PC-9 (cell line): ENCODE data around the gene RUNX1. TPM values are rescaled to one million over a fixed set of nuclear protein-coding genes. Genes with fewer than 3 reads are reported as not detected.

Experiments
- BruUV-seq: library from RNA; stranded (reverse); fragments of 400-500 nt; replicated peaks from 2 replicates; lab custom pipeline; 2021; lab: Mats Ljungman, UMichigan
- CTCF ChIA-PET: fragments of 300-600 bp; sonication (Branson Sonifier 250); formaldehyde crosslinking; loops from one replicate; lab custom pipeline; 2022; ENCODE audit warnings: antibody characterized with exemption; lab: Charles Lee
- POLR2A ChIA-PET: fragments of 300-600 bp; sonication (Branson Sonifier 250); formaldehyde crosslinking; loops from one replicate; lab custom pipeline; 2022; ENCODE audit warnings: antibody characterized with exemption; ENCODE audit not compliant: unreplicated experiment; lab: Charles Lee
- DNase-seq, 2 experiments: peaks; one replicate each; pipeline versions ENCODE4 v3.0.0 to v3.0.0-alpha.2; 2015 to 2022; ENCODE audit warnings: mixed read lengths in 1 of 2
- H2AFZ ChIP-seq: fragments of 200-600 bp; sonication (generic); 2 replicates; pipeline ENCODE4 v1.8.1; 2017; ENCODE audit warnings: antibody characterized with exemption
- H3F3A ChIP-seq: fragments of 200-600 bp; sonication (generic); 2 replicates; pipeline ENCODE4 v1.8.1; 2017; ENCODE audit warnings: antibody characterized with exemption, mild to moderate bottlenecking, low read depth; ENCODE audit not compliant: insufficient read depth
- H3K27ac ChIP-seq: fragments of 200-600 bp; sonication (generic); 2 replicates; pipeline ENCODE4 v1.6.1; 2016; ENCODE audit warnings: mixed run types
- H3K27me3 ChIP-seq: fragments of 200-600 bp; sonication (generic); 2 replicates; pipeline ENCODE4 v1.6.1; 2016; ENCODE audit warnings: low read depth, mixed run types; ENCODE audit not compliant: insufficient read depth
- H3K36me3 ChIP-seq: fragments of 200-600 bp; sonication (generic); 2 replicates; pipeline ENCODE4 v1.6.1; 2016; ENCODE audit warnings: low read depth, mixed run types
- H3K4me1 ChIP-seq: fragments of 200-600 bp; sonication (generic); replicated peaks from 2 replicates; pipeline ENCODE4 v1.6.1; 2016; ENCODE audit warnings: mixed run types; ENCODE audit not compliant: insufficient read depth
- H3K4me2 ChIP-seq: fragments of 200-600 bp; sonication (generic); 2 replicates; pipeline ENCODE4 v1.6.1; 2017; ENCODE audit warnings: mixed run types
- H3K4me3 ChIP-seq: fragments of 200-600 bp; sonication (generic); 2 replicates; pipeline ENCODE4 v1.6.1; 2016; ENCODE audit warnings: mixed run types
- H3K79me2 ChIP-seq: fragments of 200-600 bp; sonication (generic); 2 replicates; pipeline ENCODE4 v1.6.1; 2017; ENCODE audit warnings: low read depth, mixed run types
- H3K9me2 ChIP-seq: fragments of 200-600 bp; sonication (generic); 2 replicates; pipeline ENCODE4 v1.8.1; 2017; ENCODE audit warnings: mild to moderate bottlenecking; ENCODE audit not compliant: insufficient read depth
- H3K9me3 ChIP-seq: fragments of 200-600 bp; sonication (generic); 2 replicates; pipeline ENCODE4 v1.8.1; 2016; ENCODE audit warnings: low read depth; ENCODE audit not compliant: insufficient read depth
- H4K20me1 ChIP-seq: fragments of 200-600 bp; sonication (generic); 2 replicates; pipeline ENCODE4 v1.8.1; 2017; ENCODE audit not compliant: insufficient read depth
- CTCF ChIP-seq: fragments of 200-600 bp; sonication (generic); conservative IDR thresholded peaks from 2 replicates; pipeline ENCODE4 v1.6.1; 2017; ENCODE audit warnings: mixed run types, antibody characterized with exemption, mild to moderate bottlenecking, moderate library complexity
- EZH2 ChIP-seq: fragments of 200-600 bp; sonication (generic); IDR thresholded peaks from 2 replicates; pipeline ENCODE4 v1.8.0; 2017; ENCODE audit warnings: antibody characterized with exemption, low read depth
- intact Hi-C: fragments of 100-400 bp; cut with micrococcal nuclease; formaldehyde crosslinking; loops from one replicate; pipeline ENCODE4 v1.10.0; 2022; ENCODE audit not compliant: unreplicated experiment
- total RNA-seq: library from RNA; stranded (reverse); gene quantifications from 2 replicates; pipeline ENCODE4 v1.2.3, GENCODE V29; 2021

Gene RUNX1
- total RNA-seq, 1 experiment from 2014 or later, result 58.5 TPM

GRCh38 chr21:34948157-34948556 is 100.9 kb downstream of the RUNX1 start:
- DNase-seq, result no peak
- H3K27ac ChIP-seq, result no peak overlapping the region
- TF ChIP-seq CTCF (no peak), EZH2 (no peak)
- no peaks in the 10 kb centered on the region for H3K36me3 ChIP-seq
- H2AFZ ChIP-seq, result no peak overlapping the region
- ChIA-PET CTCF (no interaction called here), POLR2A (no interaction called here)
- intact Hi-C loops, result no loop called here
- no peaks in the 10 kb centered on the region for H3K9me2 ChIP-seq
- no TSS peak for BruUV-seq
- H4K20me1 ChIP-seq, result no peaks in the 10 kb centered on the region
- H3K4me2 ChIP-seq, result no peak overlapping the region
- H3F3A ChIP-seq, result no peaks in the 10 kb centered on the region; the same call in 1 of the 2 replicates
- no peaks in the 10 kb centered on the region for H3K4me1 ChIP-seq
- no peaks in the 10 kb centered on the region for H3K9me3 ChIP-seq
- H3K27me3 ChIP-seq, result no peaks in the 10 kb centered on the region
- no peak overlapping the region for H3K4me3 ChIP-seq
- peaks cover 52% of the 10 kb centered on the region for H3K79me2 ChIP-seq

GRCh38 chr21:34946916-34947534 is 102.1 kb downstream of the RUNX1 start:
- Histone ChIP-seq H3K36me3 (no peaks in the 10 kb centered on the region), H3K79me2 (peaks cover 51% of the 10 kb centered on the region; the same call in 1 of the 2 replicates), H3F3A (no peaks in the 10 kb centered on the region), H3K9me3 (no peaks in the 10 kb centered on the region), H3K27me3 (no peaks in the 10 kb centered on the region), H2AFZ (no peak overlapping the region), H3K4me1 (no peaks in the 10 kb centered on the region), H3K4me3 (no peak overlapping the region), H3K4me2 (no peak overlapping the region), H4K20me1 (no peaks in the 10 kb centered on the region), H3K9me2 (no peaks in the 10 kb centered on the region), H3K27ac (no peak overlapping the region)
- DNase-seq, result no peak
- TF ChIP-seq CTCF (no peak), EZH2 (no peak)
- no TSS peak for BruUV-seq
- ChIA-PET POLR2A (no interaction called here), CTCF (no interaction called here)
- intact Hi-C loops, result no loop called here

GRCh38 chr21:34946385-34946840 is 102.7 kb downstream of the RUNX1 start:
- Histone ChIP-seq H3K9me2 (no peaks in the 10 kb centered on the region), H3K9me3 (no peaks in the 10 kb centered on the region), H3K4me2 (no peak overlapping the region), H2AFZ (no peak overlapping the region), H3K27me3 (no peaks in the 10 kb centered on the region), H3K36me3 (no peaks in the 10 kb centered on the region), H3K4me1 (no peaks in the 10 kb centered on the region), H3K4me3 (no peak overlapping the region), H3K79me2 (peaks cover 51% of the 10 kb centered on the region; the same call in 1 of the 2 replicates), H3K27ac (no peak overlapping the region), H3F3A (no peaks in the 10 kb centered on the region), H4K20me1 (no peaks in the 10 kb centered on the region)
- TF ChIP-seq EZH2, result no peak
- no peak for TF ChIP-seq CTCF
- no TSS peak for BruUV-seq
- no peak for DNase-seq
- intact Hi-C loops, result no loop called here
- ChIA-PET POLR2A (no interaction called here), CTCF (no interaction called here)
